SK-N-SH treated with all-trans-retinoic acid at 6 μM for 48 hours (cell line): Measurements from ENCODE around the gene ZMYND11.

Experiments used
- OSR1 ChIP-seq: fragments of 250-450 bp; sonication (Bioruptor Pico); IDR thresholded peaks from 2 replicates; pipeline ENCODE4 v1.8.0; 2022; ENCODE audit warnings: moderate library complexity, mild to moderate bottlenecking, inconsistent platforms
- PPARA ChIP-seq: fragments of 250-450 bp; sonication (Bioruptor Pico); IDR thresholded peaks from 2 replicates; pipeline ENCODE4 v1.5.0; 2020; ENCODE audit warnings: mild to moderate bottlenecking, borderline replicate concordance

GRCh38 chr10:215444-215843 is 80.2 kb downstream of the ZMYND11 start:
- no peak for TF ChIP-seq OSR1 (CRISPR knock-in tag)
- no peak for TF ChIP-seq PPARA (CRISPR knock-in tag)
